Gastrocnemius medialis (tissue), 4 donors: Measurements from ENCODE around the gene SLC38A8.

Experiments
- CTCF ChIP-seq, 5 experiments: fragments of 450-650 bp in 3 of 5; fragments of 200-600 bp in 2 of 5; sonication (generic) in 2 of 5; IDR thresholded peaks in 4 of 5; conservative IDR thresholded peaks in 1 of 5; 1 replicate in 4 of 5; 2 replicates in 1 of 5; pipeline ENCODE4 v1.5.1; 2016 to 2019; ENCODE audit warnings: antibody characterized with exemption in 5 of 5, mild to moderate bottlenecking in 3 of 5, moderate library complexity in 3 of 5
- POLR2A ChIP-seq, 2 donors: fragments of 450-650 bp; IDR thresholded peaks; one replicate each; pipeline ENCODE4 v1.6.1; 2017; ENCODE audit warnings: antibody characterized with exemption in 2 of 2, mild to moderate bottlenecking in 2 of 2, moderate library complexity in 2 of 2

- TF ChIP-seq POLR2A (IDR thresholded peaks at IDR 0.05) (no peak), CTCF (IDR thresholded peaks at IDR 0.05 in 4 of 5, conservative IDR thresholded peaks at IDR 0.05 in 1 of 5) (no peak)
Observed at GRCh38 chr16:84042879-84043485, 387 bp upstream of the SLC38A8 start.
